Omental fat pad (tissue), 4 donors: ENCODE results near the gene TRIO. TPM values are rescaled to one million over a fixed set of nuclear protein-coding genes. Genes with fewer than 3 reads are reported as not detected.

Source experiments
- ATAC-seq: fragments of 150-250 bp; one replicate; pipeline ENCODE4 v1.9.1; 2016; ENCODE audit warnings: mild to moderate bottlenecking, moderate library complexity; ENCODE audit not compliant: low FRiP score
- DNase-seq: peaks from one replicate; pipeline ENCODE4 v3.0.0-alpha.2; 2019; ENCODE audit warnings: low spot score
- total RNA-seq, 4 donors: library from RNA; depleted of rRNA; stranded (reverse); fragments of >200 nt; gene quantifications; one replicate each; pipeline ENCODE4 v1.1.0, GENCODE V29; 2016
- TF ChIP-seq, protein P1 (sequence below), 3 donors: fragments of 450-650 bp; IDR thresholded peaks; one replicate each; pipeline ENCODE4 v1.5.1; 2016 to 2017; ENCODE audit warnings: antibody characterized with exemption in 3 of 3, mild to moderate bottlenecking in 3 of 3, moderate library complexity in 2 of 3

Gene TRIO
- total RNA-seq, 4 donors from 2014 or later: 125 to 370 (median 193) TPM

DNA sequence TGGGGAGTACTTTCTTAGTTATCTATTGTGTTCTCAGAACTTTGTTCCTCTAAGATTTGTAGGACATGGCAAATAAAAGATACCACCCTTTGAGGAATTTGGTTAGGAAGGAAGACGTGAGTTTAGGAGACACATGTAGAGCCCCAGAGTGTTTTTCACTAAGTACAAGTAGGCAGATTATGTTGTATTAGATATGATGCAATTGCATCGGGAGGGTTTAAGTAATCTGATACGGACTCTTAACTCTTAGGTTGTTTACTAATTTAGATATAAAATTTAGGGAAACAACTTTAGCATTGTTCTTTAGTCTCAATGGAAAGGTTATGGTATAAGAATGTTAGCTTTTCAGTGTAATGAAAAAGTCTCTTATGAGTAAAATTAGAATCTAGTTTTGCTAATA, 84.4 kb downstream of the TRIO start:
- TF ChIP-seq, protein P1, sequence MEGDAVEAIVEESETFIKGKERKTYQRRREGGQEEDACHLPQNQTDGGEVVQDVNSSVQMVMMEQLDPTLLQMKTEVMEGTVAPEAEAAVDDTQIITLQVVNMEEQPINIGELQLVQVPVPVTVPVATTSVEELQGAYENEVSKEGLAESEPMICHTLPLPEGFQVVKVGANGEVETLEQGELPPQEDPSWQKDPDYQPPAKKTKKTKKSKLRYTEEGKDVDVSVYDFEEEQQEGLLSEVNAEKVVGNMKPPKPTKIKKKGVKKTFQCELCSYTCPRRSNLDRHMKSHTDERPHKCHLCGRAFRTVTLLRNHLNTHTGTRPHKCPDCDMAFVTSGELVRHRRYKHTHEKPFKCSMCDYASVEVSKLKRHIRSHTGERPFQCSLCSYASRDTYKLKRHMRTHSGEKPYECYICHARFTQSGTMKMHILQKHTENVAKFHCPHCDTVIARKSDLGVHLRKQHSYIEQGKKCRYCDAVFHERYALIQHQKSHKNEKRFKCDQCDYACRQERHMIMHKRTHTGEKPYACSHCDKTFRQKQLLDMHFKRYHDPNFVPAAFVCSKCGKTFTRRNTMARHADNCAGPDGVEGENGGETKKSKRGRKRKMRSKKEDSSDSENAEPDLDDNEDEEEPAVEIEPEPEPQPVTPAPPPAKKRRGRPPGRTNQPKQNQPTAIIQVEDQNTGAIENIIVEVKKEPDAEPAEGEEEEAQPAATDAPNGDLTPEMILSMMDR (IDR thresholded peaks at IDR 0.05): no peak
- ATAC-seq (no peak), DNase-seq (no peak)

DNA sequence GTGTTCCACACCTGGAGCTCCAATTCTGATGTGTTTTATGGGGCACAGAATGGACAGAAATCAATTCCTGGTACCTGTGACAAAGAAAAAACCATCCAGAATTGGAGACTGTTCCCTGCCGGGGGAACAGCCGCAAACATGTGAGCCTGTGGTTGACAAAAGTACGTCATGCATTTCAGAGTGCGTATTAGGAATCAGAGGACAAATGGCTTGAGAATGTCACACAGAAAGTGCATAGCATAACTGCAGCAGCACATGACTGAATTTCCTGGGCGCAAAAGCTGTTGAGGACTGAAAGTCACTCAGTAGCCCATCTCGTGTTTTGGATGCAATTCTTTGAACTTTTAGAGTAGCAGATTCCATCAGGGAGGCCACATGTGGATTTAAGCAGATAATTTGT, 85.1 kb downstream of the TRIO start:
- ATAC-seq: no peak
- TF ChIP-seq, protein P1 (IDR thresholded peaks at IDR 0.05): no peak

DNA sequence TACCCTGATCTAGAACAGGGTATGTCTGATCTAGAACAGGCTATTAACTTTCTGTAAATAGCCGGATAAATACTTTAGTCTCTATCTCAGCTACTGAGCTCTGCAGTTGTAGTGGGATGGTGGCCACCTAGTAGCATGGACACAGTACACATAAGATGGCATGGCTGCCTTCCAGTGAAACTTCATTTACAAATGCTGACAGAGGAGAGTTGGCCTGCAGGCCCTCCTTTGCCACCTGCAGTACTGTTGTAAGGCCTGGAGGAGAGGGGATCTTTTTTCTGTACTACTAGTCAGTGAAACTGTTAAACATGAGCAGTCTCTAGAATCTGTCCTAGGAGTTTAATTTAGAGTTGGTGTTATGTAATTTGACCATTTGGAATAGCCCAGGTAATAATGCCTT, 86.0 kb downstream of the TRIO start:
- no peak for ATAC-seq
- DNase-seq: no peak
- TF ChIP-seq, protein P1 (IDR thresholded peaks at IDR 0.05): no peak

More for the DNA sequence above, 85.1 kb downstream of the TRIO start:
- DNase-seq: no peak

DNA sequence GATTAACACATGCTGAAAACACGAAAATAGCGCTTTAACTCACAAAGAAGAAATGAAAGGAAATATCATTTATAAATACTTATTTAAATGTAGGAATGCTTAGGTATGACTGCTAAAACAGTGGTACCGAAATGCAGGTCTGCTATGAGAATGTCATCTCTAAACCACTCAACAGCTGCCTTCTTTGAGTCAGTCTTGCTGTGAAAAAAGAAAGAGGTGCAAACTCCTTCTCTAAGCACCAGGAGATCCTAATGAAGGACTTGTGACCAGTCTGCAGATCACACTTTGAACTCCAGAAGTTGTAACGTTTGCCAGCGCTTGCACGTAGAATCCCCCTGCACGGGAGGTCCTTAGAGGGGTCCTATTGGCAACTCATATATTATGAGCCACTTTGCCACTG, 86.6 kb downstream of the TRIO start:
- ATAC-seq (no peak), DNase-seq (no peak)
- TF ChIP-seq, protein P1 (IDR thresholded peaks at IDR 0.05): no peak

DNA sequence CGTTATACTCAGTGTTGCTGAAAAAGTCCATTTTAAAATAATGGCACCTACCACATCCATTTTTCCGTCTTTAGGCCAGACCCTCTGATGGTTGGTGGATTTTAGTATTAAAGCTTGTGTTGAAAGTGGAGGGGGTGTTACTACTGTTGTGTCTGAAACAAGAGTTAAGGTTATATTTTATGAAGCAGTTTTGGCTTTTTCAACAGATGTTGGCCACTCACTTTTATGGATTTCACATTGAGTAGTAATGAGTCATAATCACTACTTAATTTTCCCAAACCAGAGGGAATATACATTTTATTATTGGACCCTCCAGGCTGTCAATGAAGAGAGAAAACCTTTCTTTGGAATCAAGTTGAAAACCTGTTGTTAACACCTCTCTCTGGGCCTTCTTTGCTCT, 88.0 kb downstream of the TRIO start:
- TF ChIP-seq, protein P1 (IDR thresholded peaks at IDR 0.05): no peak
- ATAC-seq (no peak), DNase-seq (no peak)

DNA sequence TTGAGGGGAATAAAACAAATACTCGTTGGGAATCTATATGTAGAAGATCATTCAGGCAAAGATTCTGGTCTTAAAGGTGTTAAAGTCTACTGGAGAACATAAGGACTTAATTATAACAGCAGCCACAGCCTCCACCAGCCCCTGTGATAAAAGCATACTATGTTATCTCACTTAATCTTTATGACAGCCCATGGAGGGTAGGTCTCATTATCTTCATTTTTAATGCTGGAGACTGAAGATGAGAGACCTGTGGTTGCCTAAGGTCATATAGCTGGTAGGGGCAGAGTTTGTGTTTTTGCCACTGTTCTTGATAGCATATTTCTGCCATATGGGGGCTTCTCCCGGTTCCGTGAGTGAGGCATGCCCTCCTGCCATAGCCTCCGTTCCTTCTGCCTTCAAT, 88.7 kb downstream of the TRIO start:
- TF ChIP-seq, protein P1 (IDR thresholded peaks at IDR 0.05): no peak
- DNase-seq (no peak), ATAC-seq (no peak)

DNA sequence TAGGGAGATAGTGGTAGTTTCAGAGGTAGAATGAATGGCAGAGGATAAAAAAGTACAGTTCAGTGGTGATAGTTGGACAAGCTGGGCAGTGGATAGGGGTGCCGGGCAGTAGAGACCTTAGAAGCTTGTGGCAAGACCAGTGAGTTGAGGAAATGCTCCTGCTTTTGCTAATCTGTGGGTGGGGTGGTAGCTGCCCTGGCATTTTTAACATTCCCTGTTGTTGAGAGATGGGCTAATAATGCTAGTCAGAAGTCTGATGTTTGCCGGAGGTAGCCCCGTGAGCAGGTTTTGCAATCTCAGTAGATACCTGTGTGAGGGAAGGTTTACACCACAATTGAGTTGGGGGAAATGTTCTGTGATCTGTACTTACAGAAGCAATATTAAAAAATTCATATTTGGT, 91.1 kb downstream of the TRIO start:
- TF ChIP-seq, protein P1 (IDR thresholded peaks at IDR 0.05): no peak
- DNase-seq (no peak), ATAC-seq (peak; percentile 42)
